Activated CD4-positive, CD25-positive, alpha-beta regulatory T cell treated with anti-CD3 and anti-CD28 coated beads, Interleukin-2, amount 50 U/mL, for 72 hours (primary cell): ENCODE data around the gene MORC1.
"Not testable (repeated sequence)": the region's sequence is repeated elsewhere in the genome, so short reads cannot be mapped to it uniquely, and the experiment has no call there.

Experiments used
- DNase-seq: peaks from one replicate; pipeline ENCODE4 v3.0.0; 2021

MORC1 gene

GRCh38 chr3:109109574-109109973, 8.4 kb downstream of the MORC1 start:
- DNase-seq: no peak

DNA sequence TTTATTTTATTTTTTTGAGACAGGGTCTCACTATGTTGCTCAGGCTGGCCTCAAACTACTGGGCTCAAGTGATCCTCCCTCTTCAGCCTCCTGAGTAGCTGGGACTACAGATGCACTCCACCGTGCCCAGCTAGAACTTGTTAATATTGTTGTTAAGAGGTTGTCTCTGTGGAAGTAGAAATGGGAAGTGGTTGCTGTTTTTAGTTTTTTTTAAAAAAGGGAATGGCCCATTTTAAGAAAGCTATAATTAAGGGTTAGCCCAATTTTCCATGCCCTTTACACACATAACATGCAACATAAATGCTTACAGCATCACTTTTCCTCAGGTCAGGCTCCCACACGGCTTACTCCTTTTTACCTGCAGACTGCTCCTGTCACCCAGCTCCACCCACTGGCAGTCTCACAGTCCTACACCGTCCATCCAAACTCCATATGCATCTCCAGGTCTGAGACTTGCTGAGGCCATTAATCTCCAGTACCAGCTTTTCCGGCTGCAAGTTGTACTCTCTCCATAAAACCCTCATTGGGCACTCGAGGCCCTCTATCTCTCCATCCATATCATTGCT, 19.8 kb downstream of the MORC1 start:
- no peak for DNase-seq

GRCh38 chr3:109095166-109095565, 22.8 kb downstream of the MORC1 start:
- DNase-seq: no peak

- no peak for DNase-seq
Observed at GRCh38 chr3:109093561-109093960, 24.4 kb downstream of the MORC1 start.

- DNase-seq: no peak
Observed at GRCh38 chr3:109091846-109092245, 26.1 kb downstream of the MORC1 start.

DNA sequence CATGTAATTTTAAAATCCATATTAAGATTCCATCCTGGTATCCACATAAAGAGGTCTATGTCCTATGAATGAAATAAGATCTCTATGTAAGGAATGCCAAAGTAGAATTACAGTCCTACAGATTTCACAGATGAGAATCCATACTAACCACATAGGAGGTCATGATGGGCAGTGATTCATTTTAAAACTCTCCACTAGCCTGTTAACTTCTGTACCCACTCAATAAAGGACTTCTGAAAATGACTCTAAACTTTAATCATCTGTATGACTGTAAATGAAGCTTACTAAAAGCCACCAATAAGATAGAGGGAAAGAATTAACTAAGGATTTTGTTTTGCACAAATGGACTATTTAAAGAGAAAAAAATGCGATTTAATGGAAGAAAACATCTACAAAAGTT, 28.7 kb downstream of the MORC1 start:
- DNase-seq: no peak

GRCh38 chr3:109081746-109082510, 36.0 kb downstream of the MORC1 start:
- peak; percentile 30 for DNase-seq

DNA sequence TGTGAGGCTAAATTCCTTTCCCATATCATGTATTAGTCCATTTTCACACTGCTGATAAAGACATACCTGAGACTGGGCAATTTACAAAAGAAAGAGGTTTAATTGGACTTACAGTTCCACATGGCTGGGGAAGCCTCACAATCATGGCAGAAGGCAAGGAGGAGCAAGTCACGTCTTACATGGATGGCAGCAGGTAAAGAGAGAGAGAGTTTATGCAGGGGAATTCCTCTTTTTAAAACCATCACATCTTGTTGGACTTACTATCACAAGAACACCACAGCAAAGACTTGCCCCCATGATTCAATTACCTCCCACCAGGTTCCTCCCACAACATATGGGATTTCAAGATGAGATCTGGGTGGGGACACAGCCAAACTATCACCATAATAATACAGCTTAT, 37.8 kb downstream of the MORC1 start:
- not testable (repeated sequence) for DNase-seq

- DNase-seq: no peak
Observed at GRCh38 chr3:109073116-109073515, 44.8 kb downstream of the MORC1 start.

DNA sequence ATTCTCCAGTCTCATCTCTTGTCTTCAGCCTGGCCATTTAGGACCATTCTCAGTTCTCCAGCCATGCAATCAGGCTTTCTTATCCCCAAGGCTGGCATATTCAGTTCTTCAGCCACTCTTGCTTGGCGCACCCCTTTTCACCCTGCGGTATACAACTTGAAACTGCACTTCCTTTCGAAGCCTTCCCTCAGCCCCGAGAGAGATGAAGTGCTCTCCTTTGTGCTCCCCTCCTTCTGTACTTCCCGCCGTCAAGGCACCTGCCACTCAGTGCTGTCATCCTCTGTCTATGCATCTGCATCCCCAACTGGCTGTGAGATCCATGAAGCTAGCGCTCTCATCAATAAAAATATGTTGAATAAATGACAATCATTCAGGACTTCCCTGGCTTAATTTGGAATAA, 45.7 kb downstream of the MORC1 start:
- no peak for DNase-seq

DNA sequence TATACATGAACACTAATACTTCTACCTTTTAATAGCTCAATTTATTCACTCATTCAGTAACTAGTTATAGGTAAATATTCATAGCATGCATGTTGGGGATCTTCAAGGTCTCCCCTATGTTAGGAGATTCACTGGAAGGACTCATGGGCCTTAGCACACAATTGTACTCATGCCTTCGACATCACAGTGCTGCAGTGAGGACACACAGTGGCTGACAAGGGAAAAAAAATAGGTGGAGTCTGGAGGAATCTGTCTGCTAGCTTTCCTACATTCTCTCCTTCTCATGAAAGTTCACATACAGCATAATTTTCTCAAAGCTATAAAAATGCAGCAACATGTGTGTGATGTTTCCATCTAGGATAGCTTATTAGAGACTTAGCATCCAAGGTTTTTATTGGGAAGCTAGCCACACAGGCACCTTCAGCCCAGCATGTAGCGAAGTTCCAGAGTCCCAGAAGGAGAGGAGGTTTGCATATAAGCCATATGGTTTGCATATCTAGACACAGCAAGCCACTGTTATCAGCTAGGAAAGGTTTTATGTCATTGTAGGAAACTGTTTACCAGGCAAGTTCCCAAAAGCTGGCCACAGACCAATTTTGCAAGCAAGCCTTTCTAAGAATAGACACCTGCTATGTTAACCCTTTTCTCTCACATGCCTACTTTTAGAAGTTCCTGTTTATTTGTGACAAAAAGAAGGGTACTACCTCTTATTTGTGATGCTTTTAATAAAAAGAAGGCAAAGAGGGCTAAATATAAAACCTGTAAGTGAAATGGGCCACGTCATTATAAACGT, 46.4 kb downstream of the MORC1 start:
- no peak for DNase-seq

DNA sequence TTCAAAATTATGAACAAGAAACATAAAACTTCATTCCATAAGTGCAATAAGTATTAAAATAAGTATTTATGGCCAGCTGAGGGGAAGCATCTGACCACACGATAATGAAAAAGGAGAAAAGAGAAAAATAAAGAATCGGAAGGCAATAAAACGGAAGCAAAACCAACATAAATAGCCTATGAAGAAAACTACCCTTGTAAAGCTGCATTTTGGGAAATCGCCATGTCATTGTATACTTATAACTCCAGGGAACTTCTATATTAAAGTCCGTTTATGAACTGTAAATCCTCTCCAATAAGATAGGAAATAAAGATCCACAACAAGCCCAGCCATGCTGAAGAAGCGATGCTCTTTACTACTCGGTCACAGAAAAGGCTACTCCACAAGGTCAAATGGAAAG, 47.7 kb downstream of the MORC1 start:
- no peak for DNase-seq

DNA sequence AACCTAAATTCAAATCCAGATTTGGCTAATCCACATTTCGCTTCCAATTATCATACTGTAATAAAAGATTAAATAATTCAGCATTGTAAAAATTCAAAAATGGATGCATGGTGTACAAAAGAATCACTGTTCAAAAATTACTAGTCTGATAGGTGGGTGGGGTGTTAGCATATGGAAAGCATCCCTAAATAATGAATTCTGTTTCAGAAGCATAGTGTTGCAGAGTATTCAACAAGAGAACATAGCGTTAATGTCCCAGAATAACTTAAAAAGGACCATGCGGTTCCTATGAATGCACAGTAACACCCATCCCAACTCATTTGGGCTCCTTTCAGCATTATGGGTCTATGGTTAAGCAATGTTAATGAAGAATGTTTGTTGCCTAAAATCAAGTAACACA, 51.1 kb downstream of the MORC1 start:
- no peak for DNase-seq

GRCh38 chr3:109059264-109059663, 58.7 kb downstream of the MORC1 start:
- no peak for DNase-seq

DNA sequence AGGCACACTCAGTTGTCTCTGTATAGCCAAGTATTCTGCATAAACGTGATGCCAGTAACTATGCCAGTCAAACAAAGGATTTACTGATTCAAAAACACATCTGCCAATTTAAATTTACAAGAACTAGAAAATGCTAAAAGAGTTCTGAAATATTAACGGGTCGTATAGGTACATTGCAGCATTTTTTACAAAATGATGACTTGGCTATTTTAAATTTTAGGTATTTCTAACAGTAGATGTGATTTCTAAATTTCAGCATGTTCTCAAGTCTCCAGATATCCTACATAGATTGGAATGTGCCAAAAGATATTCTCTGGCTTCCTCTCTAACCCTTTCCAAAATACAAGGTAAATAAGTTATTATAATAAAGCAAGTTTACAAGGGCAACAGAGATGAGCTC, 60.3 kb downstream of the MORC1 start:
- no peak for DNase-seq

GRCh38 chr3:109057056-109057455, 60.9 kb downstream of the MORC1 start:
- DNase-seq: no peak

- DNase-seq: no peak
Observed at GRCh38 chr3:109050591-109051167, 67.3 kb downstream of the MORC1 start.

DNA sequence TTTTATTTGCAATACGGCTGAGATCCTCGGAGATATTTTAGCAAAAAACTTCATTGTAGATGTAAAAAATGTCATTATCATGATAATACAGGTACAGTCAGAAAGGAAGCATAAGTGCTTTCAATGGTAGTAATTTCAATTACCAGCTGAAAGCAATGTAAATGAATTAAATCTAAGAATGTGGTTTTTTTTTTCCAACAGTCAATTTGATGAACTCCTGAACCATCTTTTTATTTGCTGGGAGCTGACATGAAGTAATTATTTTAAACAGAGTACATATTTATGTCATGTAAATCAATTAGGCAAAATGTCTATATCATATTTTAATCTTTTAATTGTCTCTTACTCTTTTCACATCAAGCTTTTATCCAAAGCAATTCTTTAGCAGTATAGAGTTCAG, 70.6 kb downstream of the MORC1 start:
- no peak for DNase-seq

DNA sequence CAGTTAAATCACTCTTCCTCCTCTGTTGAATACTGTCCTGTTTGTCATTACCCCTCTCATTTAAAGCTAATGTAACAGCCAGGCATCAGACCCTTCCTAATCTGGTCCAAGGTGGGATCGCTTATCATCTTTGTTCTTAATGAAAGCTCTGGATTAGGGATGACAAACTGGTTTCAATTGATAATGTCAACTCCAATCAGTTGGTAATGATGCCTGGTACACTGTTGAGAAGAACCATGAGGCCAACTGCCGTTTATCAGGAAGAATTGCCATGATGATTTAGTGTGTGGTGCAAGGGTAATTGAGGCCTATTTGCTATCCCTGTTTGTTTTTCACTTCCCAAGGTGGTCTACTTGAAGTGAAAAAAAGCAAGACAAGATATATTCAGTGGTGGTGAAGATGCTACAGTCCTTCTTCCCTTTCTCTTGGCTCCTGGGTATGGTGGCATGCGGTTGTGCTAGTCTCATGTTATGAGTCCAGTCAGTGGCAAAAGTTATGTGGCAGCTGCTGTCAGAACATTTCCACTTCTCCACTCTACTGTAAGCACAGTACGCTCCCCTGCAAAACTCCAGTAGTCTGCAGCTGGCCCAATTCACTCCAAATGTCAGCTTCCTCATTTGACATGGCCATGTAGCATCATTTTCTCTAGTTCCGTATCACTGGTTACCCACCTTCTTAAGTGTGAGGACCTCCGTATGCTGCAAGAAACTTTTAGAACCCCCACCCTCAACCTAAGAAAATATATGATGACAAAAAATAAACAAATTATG, 72.5 kb downstream of the MORC1 start:
- DNase-seq: no peak

GRCh38 chr3:109035082-109035481, 82.9 kb downstream of the MORC1 start:
- DNase-seq: no peak

GRCh38 chr3:109033000-109033660, 84.8 kb downstream of the MORC1 start:
- no peak for DNase-seq

DNA sequence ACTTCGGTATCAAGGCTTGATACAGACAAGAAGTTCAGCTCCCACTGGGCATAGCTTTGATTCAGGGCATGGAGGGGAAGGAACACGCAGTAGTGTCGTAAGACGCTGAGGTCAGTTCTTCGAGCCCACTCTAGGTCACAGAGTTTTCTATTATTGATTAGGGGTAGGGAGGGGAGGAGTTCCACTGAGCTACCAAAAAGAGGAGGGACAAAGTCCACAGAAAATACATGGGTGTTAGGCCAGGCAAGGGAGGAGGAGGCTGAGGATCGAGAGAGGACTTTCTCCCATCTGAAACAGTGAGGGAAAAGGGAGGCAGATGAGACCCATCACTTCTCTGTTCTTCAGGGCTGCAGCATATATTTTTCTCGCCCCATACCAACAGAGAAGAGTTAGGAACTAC, 89.2 kb downstream of the MORC1 start:
- no peak for DNase-seq
